HG02642 (cell line): ENCODE results near the gene SNRNP70.
A peak's percentile ranks its signal among the peaks of the same experiment; 100 is the strongest.
"Not testable (repeated sequence)": the region's sequence is repeated elsewhere in the genome, so short reads cannot be mapped to it uniquely, and the experiment has no call there.

Experiments used
- ATAC-seq: cut with Tn5 transposase; IDR thresholded peaks from one replicate; pipeline ENCODE4 v1.9.1; 2021; ENCODE audit warnings: mild to moderate bottlenecking; ENCODE audit not compliant: unreplicated experiment, poor library complexity

SNRNP70 gene

DNA sequence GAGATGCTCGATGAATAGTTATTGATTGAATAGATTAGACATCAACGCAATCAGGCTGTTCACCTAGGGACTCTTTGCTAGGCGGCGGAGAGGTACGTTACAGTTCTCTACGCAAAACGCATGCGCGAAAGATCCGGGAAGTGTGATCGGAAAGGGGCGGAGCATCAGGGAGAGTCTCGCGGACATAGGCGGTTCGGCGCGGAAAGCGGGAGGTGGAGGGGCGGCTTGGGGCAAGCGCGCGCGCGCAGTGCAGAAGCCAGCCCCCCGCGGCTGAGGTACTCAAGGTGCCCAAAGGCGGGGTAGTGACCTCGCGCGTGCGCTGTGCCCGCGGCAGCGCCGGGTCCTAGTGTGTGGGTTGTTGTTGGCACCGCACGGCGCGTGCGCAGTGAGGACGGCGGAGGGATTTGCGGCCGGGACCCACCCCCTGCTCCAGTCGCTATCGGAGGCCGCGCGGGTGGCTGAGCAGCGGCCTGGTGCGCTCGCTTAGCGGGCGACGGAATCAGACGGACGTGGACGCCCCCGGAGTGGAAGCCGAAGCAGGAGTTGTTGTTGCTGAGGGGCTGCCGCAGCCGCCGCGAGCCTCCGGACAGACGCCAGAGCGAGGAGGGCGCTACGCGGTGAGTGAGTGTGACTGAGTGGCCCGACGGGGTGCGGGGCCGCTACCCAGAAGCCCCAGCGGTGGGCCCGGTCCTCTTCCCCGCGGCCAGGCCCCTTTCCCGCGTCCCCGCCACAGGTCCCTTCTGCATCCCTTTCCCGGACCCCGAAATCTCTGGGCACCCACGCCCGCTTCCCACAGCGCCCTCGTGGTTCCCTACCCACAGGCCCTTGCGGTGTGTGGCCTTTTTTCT, at the start of gene SNRNP70:
SNRNP70 (plus strand) TSS at position 432 of the 848 bp plus-strand sequence. CDS start 964 bp downstream, outside the sequence.
- peak; percentile 89 for ATAC-seq

GRCh38 chr19:49036815-49037214, 48.4 kb upstream of the SNRNP70 start, which contains the start of gene CGB1:
TSS of gene CGB1 (minus strand) at chr19:49036895. CDS start at chr19:49036711, 184 bp downstream.
- ATAC-seq: not testable (repeated sequence)

DNA sequence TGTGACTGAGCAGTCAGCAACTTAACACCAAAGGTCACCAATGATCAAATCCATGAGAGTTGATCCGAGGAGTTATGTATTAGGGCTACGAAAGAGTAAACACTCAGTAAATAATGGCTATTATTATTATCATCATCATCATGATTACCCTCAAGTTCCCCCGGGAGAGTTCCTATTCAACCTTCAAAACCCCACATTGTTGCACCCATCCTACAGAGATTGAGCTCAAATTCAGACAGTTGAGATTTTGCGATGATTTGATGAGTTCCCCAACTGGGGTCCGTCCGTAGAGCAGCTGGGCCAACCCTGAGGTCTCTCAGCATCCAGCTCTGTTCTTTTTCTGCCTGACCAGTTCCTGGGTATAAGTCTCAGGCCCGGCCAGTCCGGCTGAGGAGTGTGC, 47.1 kb upstream of the SNRNP70 start:
- not testable (repeated sequence) for ATAC-seq

DNA sequence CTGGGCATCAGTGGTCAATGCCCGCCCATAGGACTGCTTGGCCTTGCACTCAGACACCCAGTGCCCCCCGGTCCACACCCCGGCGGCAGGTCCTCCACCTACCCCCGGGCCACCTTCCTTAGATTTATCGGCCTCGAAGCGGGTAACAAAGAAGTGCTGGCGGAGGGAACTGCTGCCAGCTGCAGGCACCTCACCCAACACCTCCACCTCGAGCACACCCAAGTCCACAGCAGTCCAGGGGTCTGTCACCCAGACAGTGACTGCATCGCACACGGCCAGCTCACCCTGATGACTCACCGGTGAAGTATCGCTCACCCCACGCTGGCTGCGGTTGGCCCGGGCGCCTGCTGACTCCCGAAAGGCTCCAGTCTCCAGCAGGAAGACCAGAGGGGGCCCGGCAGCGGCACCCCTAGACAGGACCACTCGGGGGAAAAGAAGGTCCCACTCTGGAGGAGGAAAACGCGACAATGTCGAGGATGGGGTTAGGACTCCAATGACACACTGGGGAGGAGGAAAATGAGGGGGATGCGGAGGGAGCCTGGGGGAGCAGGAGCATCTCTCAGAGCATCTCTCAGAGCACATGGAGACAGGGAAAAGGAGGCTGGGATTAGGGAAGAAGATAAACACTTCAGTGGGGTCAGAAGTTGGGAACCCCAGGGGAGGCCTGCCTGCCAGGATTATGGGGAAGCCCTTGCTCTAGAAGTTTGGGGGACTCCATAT, 46.5 kb upstream of the SNRNP70 start:
- ATAC-seq: not testable (repeated sequence)

DNA sequence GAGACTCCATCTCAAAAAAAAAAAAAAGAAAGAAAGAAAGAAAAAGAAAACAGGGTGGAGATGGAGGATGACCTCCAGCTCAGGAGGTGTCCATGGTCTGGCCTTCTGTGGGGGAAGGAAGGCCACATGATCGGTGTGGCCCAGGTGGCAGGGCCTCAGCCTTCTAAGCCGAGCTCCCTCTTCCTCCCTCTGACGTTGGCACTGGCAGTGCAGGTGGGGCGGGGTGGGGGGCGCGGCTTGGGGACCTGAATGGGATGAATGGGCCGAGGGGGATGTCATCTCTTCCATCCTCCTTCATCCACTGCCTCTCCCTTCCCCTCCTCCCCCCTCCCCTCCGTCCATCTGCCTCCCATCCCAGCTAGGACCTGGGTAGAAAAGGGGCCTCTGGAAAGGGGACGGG, 45.5 kb upstream of the SNRNP70 start:
- not testable (repeated sequence) for ATAC-seq

- no peak for ATAC-seq
Observed at GRCh38 chr19:49042177-49042576, 43.1 kb upstream of the SNRNP70 start.

DNA sequence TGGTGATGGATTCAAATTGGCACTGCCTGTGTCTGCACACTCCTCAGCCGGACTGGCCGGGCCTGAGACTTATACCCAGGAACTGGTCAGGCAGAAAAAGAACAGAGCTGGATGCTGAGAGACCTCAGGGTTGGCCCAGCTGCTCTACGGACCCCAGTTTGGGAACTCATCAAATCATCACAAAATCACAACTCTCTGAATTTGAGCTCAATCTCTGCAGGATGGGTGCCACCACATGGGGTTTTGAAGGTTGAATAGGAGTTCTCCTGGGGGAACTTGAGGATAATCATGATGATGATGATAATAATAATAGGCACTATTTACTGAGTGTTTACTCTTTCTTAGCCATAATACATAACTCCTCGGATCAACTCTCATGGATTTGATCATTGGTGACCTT, 42.6 kb upstream of the SNRNP70 start:
- ATAC-seq: not testable (repeated sequence)

DNA sequence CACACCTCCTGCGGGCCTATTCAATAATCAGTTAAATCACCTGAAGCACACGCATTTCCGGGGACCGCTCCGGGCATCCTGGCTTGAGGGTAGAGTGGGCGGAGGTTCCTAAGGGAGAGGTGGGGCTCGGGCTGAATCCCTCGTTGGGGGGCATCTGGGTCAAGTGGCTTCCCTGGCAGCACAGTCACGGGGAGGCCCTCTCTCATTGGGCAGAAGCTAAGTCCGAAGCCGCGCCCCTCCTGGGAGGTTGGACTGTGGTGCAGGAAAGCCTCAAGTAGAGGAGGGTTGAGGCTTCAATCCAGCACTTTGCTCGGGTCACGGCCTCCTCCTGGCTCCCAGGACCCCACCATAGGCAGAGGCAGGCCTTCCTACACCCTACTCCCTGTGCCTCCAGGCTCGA, 41.7 kb upstream of the SNRNP70 start, which contains the start of gene CGB5:
CGB5 (plus strand) TSS at position 301 of the 400 bp plus-strand sequence. CDS start 362 bp downstream, outside the sequence.
- ATAC-seq: not testable (repeated sequence)

- ATAC-seq: not testable (repeated sequence)
Observed at GRCh38 chr19:49049011-49049410, 36.2 kb upstream of the SNRNP70 start, which contains the start of gene CGB8. TSS of gene CGB8 (minus strand) at chr19:49049111. CDS start at chr19:49048739, 372 bp downstream.

DNA sequence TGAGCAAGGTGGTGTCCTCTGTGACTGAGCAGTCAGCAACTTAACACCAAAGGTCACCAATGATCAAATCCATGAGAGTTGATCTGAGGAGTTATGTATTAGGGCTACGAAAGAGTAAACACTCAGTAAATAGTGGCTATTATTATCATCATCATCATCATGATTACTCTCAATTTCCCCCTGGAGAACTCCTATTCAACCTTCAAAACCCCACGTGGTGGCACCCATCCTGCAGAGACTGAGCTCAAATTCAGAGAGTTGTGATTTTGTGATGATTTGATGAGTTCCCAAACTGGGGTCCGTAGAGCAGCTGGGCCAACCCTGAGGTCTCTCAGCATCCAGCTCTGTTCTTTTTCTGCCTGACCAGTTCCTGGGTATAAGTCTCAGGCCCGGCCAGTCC, 35.4 kb upstream of the SNRNP70 start:
- not testable (repeated sequence) for ATAC-seq

DNA sequence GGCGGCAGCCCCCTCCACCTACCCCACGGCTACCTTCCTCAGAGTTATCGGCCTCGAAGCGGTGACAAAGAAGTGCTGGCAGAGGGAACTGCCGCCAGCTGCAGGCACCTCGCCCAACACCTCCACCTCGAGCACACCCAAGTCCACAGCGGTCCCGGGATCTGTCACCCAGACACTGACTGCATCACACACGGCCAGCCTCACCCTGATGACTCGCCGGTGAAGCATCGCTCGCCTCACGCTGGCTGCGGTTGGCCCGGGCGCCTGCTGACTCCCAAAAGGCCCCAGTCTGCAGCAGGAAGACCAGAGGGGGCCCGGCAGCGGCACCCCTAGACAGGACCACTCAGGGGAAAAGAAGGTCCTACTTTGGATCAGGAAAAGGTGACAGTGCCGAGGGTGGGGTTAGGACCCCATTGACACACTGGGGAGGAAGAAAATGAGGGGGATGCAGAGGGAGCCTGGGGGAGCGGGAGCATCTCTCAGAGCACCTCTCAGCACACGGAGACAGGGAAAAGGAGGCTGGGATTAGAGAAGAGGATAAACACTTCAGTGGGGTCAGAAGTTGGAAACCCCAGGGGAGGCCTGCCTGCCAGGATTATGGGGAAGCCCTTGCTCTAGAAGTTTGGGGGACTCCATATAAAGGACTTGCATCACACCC, 34.7 kb upstream of the SNRNP70 start:
- not testable (repeated sequence) for ATAC-seq

- ATAC-seq: peak; percentile 68
Observed at GRCh38 chr19:49056101-49056901, 28.9 kb upstream of the SNRNP70 start.

DNA sequence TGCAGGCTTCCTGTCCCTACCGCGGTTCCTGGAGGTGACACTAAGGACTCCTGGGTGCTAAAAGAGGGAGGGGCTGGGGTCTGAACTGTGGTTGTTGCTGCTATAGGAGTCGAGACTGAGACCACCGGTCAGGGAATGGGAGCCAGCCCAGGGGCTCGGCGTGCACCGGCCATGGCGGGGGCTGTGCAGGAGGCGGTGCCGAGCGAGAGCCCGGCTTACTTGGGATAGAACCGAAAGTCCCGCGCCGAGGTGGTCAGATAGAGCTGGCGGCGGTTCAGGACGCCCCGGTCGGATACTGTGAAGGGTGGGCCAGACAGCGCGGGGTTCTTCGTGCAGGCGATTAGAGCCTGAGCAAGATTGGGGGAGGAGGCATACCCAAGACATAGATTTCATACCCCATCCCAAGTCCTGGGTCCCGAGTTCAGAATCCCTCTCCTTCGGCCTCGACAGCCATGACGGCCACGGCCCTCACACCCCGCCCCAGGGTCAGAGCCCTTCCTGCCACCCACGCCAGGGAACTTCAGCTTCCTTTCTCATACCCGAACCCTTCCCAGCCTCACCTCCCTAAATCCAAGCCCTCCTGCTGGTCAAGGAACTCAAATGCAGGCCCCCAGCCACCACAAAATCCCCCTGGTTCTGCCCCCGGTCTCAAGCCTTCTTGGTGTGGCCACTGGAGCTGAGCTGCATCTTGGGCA, 28.2 kb upstream of the SNRNP70 start:
- ATAC-seq: not testable (repeated sequence)

DNA sequence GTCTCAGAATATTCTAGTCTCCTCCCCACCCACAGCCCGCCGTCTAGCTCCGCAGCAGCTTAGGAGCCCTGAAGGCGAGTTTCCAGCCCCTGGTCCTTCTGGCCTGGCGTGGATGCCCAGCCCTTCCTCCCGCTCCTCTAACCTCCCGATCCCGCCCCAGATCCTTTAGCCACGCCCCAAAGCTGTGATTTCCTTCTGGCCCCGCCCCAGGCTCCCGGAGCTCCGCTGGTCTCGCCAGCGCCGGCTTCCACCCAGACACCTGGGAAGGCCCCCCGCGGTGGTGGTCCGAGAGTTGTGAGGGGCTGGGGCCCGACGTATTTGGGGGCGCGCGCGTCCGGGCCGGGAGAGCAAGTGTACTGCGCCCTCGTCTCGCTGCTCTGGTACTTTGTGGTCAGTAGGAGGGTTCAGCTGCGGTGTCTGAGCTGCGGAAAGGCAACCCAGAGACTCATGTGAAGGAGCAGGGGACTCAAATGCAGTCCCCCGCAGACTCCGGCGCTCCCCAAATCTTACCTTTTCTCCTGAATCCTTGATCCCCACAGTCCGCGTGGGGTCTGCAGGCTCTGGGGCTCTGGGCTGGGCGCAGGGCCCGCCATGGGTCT, 27.5 kb upstream of the SNRNP70 start, which contains the start of gene CGB7:
CGB7 (minus strand) TSS at position 114 of the 599 bp plus-strand sequence. CDS start 2,374 bp downstream, outside the sequence.
- no peak for ATAC-seq

DNA sequence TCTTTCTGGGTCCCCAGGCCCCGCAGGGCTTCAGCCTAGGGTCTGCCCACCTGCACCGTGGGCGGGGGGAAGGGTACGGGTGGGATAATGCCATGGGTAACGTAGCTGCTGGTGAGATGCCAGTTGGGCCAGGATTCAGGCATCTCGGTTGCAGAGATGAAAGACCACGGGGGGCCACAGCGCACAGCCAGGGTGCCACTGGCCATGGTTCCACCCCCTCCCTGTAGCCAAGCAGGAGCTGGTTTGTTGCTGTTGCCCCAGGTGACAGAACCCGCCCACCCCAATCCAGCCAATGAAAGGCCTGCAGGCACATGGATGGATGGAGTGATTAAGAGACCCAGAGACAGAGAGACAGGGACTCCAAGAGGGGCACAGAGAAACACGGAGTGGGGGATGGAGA, 26.7 kb upstream of the SNRNP70 start:
- no peak for ATAC-seq

DNA sequence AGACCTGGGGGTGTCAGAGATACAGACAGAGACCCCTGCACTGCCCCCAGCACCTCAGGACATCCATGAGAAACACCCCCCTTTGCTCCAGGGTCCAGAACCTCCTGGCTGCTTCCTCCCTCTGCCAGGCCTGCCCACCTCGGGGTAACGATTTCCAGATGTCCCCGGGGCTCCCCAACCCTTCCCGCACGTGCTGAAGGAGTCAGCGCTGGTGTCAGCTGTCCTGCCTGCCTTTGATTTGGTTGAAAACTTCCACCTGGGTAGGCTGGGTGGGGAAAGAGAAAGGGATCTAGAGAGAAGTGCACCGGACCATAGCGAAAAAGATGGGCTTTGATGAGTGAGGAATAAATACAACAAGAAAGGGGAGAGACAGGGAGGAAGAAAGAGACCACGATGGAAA, 26.2 kb upstream of the SNRNP70 start:
- ATAC-seq: no peak

GRCh38 chr19:49061000-49061399, 24.3 kb upstream of the SNRNP70 start:
- ATAC-seq: no peak

DNA sequence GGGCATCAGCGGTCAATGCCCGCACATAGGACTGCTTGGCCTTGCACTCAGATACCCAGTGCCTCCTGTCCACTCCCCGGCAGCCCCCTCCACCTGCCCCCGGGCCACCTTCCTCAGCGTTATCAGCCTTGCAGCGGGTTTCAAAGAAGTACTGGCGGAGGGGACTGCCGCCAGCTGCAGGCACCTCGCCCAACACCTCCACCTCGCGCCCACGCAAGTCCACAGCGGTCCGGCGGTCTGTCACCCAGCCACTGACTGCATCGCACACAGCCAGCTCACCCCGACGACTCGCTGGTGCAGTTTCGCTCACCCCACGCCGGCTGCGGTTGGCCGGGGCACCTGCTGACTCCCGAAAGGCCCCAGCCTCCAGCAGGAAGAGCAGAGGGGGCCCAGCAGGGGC, 23.8 kb upstream of the SNRNP70 start:
- ATAC-seq: no peak
